Breast epithelium (tissue), 3 donors: ENCODE data around the gene CCDC169.

Experiments used
- POLR2A ChIP-seq: fragments of 450-650 bp; IDR thresholded peaks from one replicate; pipeline ENCODE4 v1.6.1; 2016; ENCODE audit warnings: antibody characterized with exemption, mild to moderate bottlenecking, moderate library complexity
- TF ChIP-seq, protein P1 (sequence below), 3 donors: fragments of 450-650 bp; IDR thresholded peaks; one replicate each; pipeline ENCODE4 v1.5.1; 2016 to 2017; ENCODE audit warnings: antibody characterized with exemption in 3 of 3, mild to moderate bottlenecking in 3 of 3, moderate library complexity in 3 of 3

DNA sequence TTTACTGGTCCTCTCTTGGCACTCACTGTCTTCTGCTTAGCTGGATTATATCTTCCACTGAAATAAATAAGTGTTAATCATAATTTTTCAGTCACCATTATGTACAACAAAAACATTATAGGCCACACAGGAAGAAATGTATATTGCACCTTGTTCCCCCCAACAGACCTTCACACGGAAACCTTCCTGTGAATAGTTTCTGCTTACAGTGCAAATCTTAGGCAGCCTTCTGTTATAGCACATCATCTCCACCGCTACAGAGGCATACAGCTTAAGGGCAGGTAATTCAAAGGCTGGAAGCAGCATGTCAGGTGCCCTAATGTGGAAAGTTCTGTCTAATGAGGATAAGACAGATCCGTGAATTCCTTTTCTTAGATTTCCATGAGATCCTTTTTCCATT, 66.4 kb downstream of the CCDC169 start:
- TF ChIP-seq, protein P1, sequence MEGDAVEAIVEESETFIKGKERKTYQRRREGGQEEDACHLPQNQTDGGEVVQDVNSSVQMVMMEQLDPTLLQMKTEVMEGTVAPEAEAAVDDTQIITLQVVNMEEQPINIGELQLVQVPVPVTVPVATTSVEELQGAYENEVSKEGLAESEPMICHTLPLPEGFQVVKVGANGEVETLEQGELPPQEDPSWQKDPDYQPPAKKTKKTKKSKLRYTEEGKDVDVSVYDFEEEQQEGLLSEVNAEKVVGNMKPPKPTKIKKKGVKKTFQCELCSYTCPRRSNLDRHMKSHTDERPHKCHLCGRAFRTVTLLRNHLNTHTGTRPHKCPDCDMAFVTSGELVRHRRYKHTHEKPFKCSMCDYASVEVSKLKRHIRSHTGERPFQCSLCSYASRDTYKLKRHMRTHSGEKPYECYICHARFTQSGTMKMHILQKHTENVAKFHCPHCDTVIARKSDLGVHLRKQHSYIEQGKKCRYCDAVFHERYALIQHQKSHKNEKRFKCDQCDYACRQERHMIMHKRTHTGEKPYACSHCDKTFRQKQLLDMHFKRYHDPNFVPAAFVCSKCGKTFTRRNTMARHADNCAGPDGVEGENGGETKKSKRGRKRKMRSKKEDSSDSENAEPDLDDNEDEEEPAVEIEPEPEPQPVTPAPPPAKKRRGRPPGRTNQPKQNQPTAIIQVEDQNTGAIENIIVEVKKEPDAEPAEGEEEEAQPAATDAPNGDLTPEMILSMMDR (IDR thresholded peaks at IDR 0.05) = no peak
- no peak for TF ChIP-seq POLR2A
